T-helper 1 cell treated with Interleukin-12 subunit alpha and Interleukin-12 subunit beta and Interleukin-4 antibody, amounts not matched to agents 30 μg/mL and 1 μg/mL, for 36 hours (primary cell): ENCODE measurements around the gene TYMP.
"Not testable (repeated sequence)": the region's sequence is repeated elsewhere in the genome, so short reads cannot be mapped to it uniquely, and the experiment has no call there.

Experiments used
- H3K27ac Mint-ChIP-seq: one replicate; pipeline ENCODE4 v1.8.0; 2021; ENCODE audit warnings: mild to moderate bottlenecking, mixed read lengths
- H3K27me3 Mint-ChIP-seq: one replicate; pipeline ENCODE4 v1.8.0; 2021; ENCODE audit warnings: low read depth, mixed read lengths
- H3K36me3 Mint-ChIP-seq: one replicate; pipeline ENCODE4 v1.8.0; 2021; ENCODE audit warnings: low read depth, mixed read lengths
- H3K4me1 Mint-ChIP-seq: one replicate; pipeline ENCODE4 v1.8.0; 2021; ENCODE audit warnings: low read depth, mixed read lengths
- H3K4me3 Mint-ChIP-seq: one replicate; pipeline ENCODE4 v1.8.0; 2021; ENCODE audit warnings: mild to moderate bottlenecking, moderate library complexity, mixed read lengths
- H3K9me3 Mint-ChIP-seq: one replicate; pipeline ENCODE4 v1.8.0; 2021; ENCODE audit warnings: mixed read lengths

TYMP gene

DNA sequence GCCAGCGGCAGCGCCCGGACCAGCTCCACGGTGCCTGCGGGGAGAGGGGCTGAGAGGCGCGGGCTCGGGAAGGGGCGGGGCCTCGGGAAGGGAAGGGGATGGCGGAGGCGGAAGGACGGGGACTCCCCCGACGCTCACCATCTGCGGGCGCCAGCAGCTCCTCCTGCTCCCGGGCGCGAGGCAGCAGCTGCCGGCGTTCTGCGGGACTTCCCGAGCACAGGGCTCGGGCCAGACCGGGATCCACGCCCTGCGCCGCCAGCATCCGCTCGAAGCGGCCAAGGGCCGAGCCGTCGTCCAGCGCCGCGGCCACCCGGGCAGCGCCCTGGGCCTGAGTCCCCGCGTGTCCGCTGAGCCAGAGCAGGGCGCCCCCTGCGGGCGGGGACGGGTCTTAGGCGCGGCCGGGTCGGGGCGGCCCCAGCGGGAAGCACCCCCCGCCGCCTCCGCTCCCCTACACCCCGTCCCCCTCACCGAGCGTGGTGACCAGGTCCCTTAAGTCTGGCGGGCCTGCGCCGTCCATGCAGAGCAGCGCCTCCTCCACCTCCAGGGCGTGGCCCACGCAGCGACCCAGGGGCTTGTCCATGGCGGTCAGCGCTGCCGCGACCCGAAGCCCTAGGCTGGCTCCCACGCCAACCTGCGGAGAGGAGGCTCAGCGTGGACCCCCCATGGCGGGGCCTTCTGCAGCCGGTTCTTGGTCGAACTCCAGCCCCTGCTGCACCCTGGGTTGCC is 3.5 kb downstream of the TYMP start:
- Mint-ChIP-seq H3K4me3 (peak overlapping the region; percentile 82), H3K36me3 (peaks cover 20% of the 10 kb centered on the region), H3K27me3 (no peaks in the 10 kb centered on the region), H3K9me3 (no peaks in the 10 kb centered on the region), H3K4me1 (peaks cover 29% of the 10 kb centered on the region), H3K27ac (peak overlapping the region; percentile 92)

DNA sequence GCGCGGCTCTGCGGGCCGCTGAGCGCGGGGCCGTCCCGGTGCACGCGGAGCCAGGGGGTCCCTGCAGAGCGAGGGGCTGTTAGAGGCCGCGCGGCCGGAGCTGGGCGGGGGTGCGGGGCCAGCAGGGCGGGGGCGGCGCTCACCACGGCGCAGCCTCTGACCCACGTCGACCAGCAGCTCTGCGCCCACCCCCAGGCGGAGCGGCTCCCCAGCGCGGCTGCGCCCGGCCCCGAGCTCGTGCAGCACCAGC is 4.0 kb downstream of the TYMP start:
- H3K9me3 Mint-ChIP-seq = no peaks in the 10 kb centered on the region
- peak overlapping the region; percentile 90 for H3K4me3 Mint-ChIP-seq
- peaks cover 29% of the 10 kb centered on the region for H3K4me1 Mint-ChIP-seq
- H3K27ac Mint-ChIP-seq = peak overlapping the region; percentile 71
- no peaks in the 10 kb centered on the region for H3K27me3 Mint-ChIP-seq
- peaks cover 20% of the 10 kb centered on the region for H3K36me3 Mint-ChIP-seq

DNA sequence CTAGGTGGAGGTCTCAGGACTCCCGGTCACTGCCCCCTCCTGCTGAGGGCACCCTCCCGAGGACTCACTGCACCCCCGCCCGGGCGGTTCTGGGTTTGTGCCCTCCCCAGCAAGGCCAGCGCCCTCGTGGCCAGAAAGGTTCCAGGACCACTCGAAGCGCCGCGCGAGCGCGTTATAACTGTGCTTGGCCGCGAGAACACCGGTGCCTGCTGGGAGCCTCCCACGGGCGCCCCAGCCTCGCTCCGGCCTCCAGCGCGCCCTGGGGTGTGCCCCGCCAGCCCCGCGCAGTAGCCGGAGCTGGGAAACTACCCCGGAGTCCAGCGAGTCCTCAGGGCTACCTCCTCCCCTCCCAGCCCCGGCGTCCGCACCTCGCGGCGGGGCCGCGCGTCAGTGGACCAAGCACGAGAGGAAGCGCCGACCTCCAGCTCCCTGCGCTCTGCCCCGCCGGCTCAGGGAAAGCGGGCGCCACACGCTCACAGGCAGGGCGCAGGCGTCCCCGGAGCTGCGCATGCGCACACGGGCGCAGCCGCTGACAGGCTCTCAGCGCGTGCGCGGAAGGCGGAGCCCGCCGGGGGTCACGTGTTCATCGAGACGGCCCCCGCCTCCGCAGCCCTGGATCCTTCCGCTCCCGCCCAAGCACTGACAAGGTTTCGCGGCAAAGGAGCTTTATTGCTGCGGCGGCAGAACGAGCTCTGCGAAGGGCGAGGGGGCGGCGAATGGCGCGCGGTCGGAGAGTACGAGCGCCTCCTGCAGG is 4.5 kb downstream of the TYMP start, which contains the start of gene SCO2:
SCO2 (minus strand) TSS at position 495 of the 754 bp plus-strand sequence. CDS start 1,187 bp downstream, outside the sequence.
- peak within 1 kb of the TSS; percentile 90 for H3K4me3 Mint-ChIP-seq
- H3K27me3 Mint-ChIP-seq = no peaks in the 10 kb centered on the region
- peaks cover 20% of the 10 kb centered on the region for H3K36me3 Mint-ChIP-seq
- H3K27ac Mint-ChIP-seq = peak within 1 kb of the TSS; percentile 92
- no peaks in the 10 kb centered on the region for H3K9me3 Mint-ChIP-seq
- peaks cover 29% of the 10 kb centered on the region for H3K4me1 Mint-ChIP-seq

- Mint-ChIP-seq H3K9me3 (no peaks in the 10 kb centered on the region), H3K27me3 (no peaks in the 10 kb centered on the region), H3K4me3 (peak overlapping the region; percentile 90), H3K4me1 (peaks cover 29% of the 10 kb centered on the region), H3K36me3 (peaks cover 23% of the 10 kb centered on the region), H3K27ac (peak overlapping the region; percentile 90)
Observed at GRCh38 chr22:50524676-50525103, 5.1 kb downstream of the TYMP start.

- H3K4me3 Mint-ChIP-seq = peak overlapping the region; percentile 90
- H3K4me1 Mint-ChIP-seq = peaks cover 29% of the 10 kb centered on the region
- H3K36me3 Mint-ChIP-seq = peaks cover 26% of the 10 kb centered on the region
- H3K9me3 Mint-ChIP-seq = no peaks in the 10 kb centered on the region
- no peaks in the 10 kb centered on the region for H3K27me3 Mint-ChIP-seq
- H3K27ac Mint-ChIP-seq = peak overlapping the region; percentile 90
Observed at GRCh38 chr22:50523806-50524675, 5.8 kb downstream of the TYMP start.

DNA sequence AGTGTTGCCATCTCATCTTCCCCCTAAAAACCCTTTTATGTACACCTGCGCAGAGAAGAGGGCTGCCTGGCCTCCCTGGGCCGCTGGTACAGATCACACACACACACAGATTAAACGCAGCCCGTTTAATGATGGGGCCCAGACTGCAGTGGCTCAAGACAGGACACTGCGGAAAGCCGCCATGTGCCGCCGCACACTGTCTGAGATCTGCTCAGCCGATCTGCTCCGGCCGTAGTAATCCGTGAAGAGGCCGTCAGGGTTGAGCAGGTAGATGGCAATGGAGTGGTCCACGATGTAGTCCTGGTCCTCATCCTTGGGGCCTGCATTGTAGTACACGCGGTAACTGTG is 6.4 kb downstream of the TYMP start:
- Mint-ChIP-seq H3K4me1 (peaks cover 24% of the 10 kb centered on the region), H3K27ac (peak overlapping the region; percentile 15), H3K4me3 (no peak overlapping the region), H3K27me3 (no peaks in the 10 kb centered on the region), H3K36me3 (peaks cover 23% of the 10 kb centered on the region), H3K9me3 (no peaks in the 10 kb centered on the region)

DNA sequence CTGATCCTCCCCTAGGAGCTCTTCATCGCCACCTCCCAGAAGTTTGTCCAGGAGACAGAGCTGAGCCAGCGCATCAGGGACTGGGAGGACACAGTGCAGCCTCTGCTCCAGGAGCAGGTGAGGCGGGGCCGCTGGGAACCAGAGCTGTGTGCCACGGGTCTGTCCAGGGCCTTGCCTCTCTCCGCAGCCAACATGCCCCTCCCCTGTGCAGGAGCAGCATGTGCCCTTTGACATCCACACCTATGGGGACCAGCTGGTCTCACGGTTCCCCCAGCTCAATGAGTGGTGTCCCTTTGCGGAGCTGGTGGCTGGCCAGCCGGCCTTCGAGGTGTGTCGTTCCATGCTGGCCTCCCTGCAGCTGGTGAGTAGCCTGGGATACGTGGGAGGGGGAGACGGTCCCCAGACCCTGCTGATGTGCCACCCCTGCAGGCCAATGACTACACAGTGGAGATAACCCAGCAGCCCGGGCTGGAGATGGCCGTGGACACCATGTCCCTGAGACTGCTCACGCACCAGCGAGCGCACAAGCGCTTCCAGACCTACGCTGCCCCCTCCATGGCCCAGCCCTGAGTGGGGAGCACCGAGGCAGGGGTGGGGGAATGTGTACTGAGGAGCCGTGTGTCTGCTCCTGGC is 6.9 kb downstream of the TYMP start:
- H3K9me3 Mint-ChIP-seq = no peaks in the 10 kb centered on the region
- H3K4me1 Mint-ChIP-seq = peaks cover 19% of the 10 kb centered on the region
- H3K4me3 Mint-ChIP-seq = no peak overlapping the region
- peaks cover 19% of the 10 kb centered on the region for H3K36me3 Mint-ChIP-seq
- no peaks in the 10 kb centered on the region for H3K27me3 Mint-ChIP-seq
- no peak overlapping the region for H3K27ac Mint-ChIP-seq

DNA sequence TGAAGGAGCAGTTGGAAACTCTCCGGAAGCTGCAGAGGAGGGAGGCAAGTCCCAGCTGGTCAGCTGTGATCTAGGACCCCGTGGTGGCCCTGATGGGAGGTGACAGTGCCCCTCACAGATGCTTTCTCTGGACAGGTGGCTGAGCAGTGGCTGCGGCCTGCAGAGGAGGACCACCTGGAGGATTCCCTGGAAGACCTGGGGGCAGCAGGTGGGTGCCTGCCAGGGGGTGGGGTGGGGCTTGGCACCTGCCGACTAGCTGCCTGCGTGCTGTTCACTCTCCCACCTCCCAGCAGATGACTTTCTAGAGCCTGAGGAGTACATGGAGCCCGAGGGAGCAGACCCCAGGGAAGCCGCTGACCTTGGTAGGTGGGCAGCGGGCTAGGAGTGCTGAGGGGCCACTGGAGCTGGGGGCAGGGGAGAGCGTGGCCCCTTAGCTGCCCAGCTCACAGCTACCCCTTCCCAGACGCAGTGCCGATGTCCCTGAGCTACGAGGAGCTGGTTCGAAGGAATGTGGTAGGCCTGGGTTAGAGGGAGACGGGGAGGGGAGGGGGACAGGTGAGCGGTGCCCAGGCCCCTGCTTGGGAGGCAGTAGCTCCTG is 7.5 kb downstream of the TYMP start:
- H3K4me1 Mint-ChIP-seq = peaks cover 13% of the 10 kb centered on the region
- no peak overlapping the region for H3K27ac Mint-ChIP-seq
- H3K9me3 Mint-ChIP-seq = no peaks in the 10 kb centered on the region
- H3K36me3 Mint-ChIP-seq = peaks cover 19% of the 10 kb centered on the region
- H3K27me3 Mint-ChIP-seq = no peaks in the 10 kb centered on the region
- no peak overlapping the region for H3K4me3 Mint-ChIP-seq

DNA sequence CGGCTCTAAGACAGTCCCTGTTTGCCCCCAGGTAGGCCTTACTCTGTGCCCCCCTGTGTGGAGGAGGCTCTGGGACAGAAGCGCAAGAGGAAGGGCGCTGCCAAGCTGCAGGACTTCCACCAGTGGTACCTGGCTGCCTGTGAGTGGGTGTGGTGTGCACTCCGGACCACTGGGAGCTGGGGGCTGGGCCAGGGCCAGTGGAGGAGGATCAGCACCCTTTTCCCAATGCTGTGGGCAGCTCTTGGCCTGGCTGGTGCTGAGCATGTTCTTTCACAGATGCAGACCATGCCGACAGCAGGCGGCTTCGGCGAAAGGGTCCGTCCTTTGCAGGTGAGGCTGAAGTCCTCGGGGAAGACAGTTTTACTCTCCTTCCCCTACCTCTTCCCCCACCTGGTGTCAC is 8.1 kb downstream of the TYMP start:
- peaks cover 19% of the 10 kb centered on the region for H3K36me3 Mint-ChIP-seq
- H3K4me1 Mint-ChIP-seq = peaks cover 7% of the 10 kb centered on the region
- no peaks in the 10 kb centered on the region for H3K9me3 Mint-ChIP-seq
- no peaks in the 10 kb centered on the region for H3K27me3 Mint-ChIP-seq
- H3K4me3 Mint-ChIP-seq = no peak overlapping the region
- H3K27ac Mint-ChIP-seq = no peak overlapping the region

GRCh38 chr22:50520826-50521453 is 8.9 kb downstream of the TYMP start:
- no peak overlapping the region for H3K27ac Mint-ChIP-seq
- no peaks in the 10 kb centered on the region for H3K9me3 Mint-ChIP-seq
- peaks cover 7% of the 10 kb centered on the region for H3K4me1 Mint-ChIP-seq
- no peak overlapping the region for H3K4me3 Mint-ChIP-seq
- H3K27me3 Mint-ChIP-seq = no peaks in the 10 kb centered on the region
- peaks cover 19% of the 10 kb centered on the region for H3K36me3 Mint-ChIP-seq

- not testable (repeated sequence) for H3K27me3 Mint-ChIP-seq
Observed at GRCh38 chr22:50520184-50520583, 9.6 kb downstream of the TYMP start.

GRCh38 chr22:50519151-50519550 is 10.7 kb downstream of the TYMP start:
- Mint-ChIP-seq H3K4me1 (peaks cover 4% of the 10 kb centered on the region), H3K27me3 (no peaks in the 10 kb centered on the region), H3K4me3 (no peak overlapping the region), H3K9me3 (no peaks in the 10 kb centered on the region), H3K36me3 (peaks cover 21% of the 10 kb centered on the region), H3K27ac (no peak overlapping the region)

More at GRCh38 chr22:50520184-50520583, 9.6 kb downstream of the TYMP start:
- H3K36me3 Mint-ChIP-seq = peaks cover 23% of the 10 kb centered on the region
- not testable (repeated sequence) for H3K9me3 Mint-ChIP-seq, H3K27ac Mint-ChIP-seq, H3K4me3 Mint-ChIP-seq, H3K4me1 Mint-ChIP-seq

DNA sequence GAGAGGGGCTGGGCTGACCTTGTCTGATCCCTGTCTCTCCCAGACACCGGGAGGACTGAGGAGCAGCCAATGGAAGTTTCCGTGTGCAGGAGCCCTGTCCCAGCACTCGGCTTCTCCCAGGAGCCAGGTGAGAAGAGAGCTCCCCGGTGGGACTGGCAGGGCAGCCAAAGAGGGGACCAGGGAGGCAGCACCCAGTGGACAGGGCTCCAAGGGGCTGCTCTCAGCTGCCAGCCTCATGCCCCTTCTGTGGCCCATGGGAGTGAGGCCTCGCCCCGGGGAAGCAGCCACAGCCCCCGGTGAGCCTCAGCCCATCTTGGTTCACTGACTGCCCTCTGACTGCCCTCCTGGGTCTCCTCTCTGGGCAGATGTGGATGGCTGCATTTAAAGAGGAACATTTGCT is 11.2 kb downstream of the TYMP start:
- peaks cover 5% of the 10 kb centered on the region for H3K4me1 Mint-ChIP-seq
- H3K27ac Mint-ChIP-seq = no peak overlapping the region
- peaks cover 21% of the 10 kb centered on the region for H3K36me3 Mint-ChIP-seq
- no peaks in the 10 kb centered on the region for H3K9me3 Mint-ChIP-seq
- no peak overlapping the region for H3K4me3 Mint-ChIP-seq
- H3K27me3 Mint-ChIP-seq = no peaks in the 10 kb centered on the region
